ENCODE measurements around the gene MKNK2. TPM values are rescaled to one million over a fixed set of nuclear protein-coding genes. Genes with fewer than 3 reads are reported as not detected.

MKNK2 gene
- total RNA-seq, 1 donor from 2014 or later = 169 TPM

DNA sequence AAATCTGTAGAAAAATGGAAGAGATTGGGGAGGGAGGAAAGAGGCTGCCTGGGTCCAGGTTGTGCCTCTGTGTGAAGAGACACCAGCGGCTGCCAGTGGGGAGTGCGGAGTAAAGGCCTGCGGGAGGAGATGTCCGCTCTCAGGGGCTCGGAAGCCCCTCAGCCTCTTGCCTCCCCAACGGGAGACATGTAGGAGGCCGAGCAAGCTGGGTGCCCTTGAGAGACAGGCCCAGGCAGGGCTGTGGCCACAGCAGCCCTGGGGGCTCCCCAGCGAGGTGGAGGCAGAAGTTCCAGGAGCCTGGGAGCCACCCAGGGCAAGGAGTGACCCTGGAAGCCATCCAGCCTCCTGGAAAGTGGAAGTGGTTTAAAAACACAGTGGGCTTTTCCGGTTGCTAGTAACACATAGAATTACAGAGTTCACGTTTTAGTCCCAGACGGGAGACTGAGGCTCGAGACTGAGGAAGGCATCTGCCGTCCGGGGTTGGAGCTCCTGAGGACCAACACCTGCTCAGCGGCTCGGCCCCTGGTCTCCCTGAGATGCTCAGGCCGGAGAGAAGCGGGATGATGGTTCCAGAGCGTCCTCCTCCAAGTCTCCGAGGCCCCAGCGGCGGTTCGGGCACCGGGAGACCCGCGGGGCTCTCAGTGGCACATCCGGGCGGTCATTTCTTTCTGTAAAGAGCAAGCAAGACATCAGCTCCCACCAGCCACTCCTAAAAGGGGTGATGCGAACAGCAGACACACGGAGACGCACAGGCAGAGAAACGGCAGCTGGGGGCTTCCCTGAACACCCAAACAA lies 21.9 kb upstream of the MKNK2 start:
- Mint-ChIP-seq H3K36me3 (ENCODE audit: low read depth) (peaks cover 63% of the 10 kb centered on the region), H3K27ac (peak overlapping the region; percentile 62), H3K4me3 (no peak overlapping the region), H3K27me3 (no peaks in the 10 kb centered on the region), H3K9me3 (no peaks in the 10 kb centered on the region), H3K4me1 (peaks cover 17% of the 10 kb centered on the region)
- intact Hi-C loops (cut with micrococcal nuclease) = no loop called here
- no peak for DNase-seq

DNA sequence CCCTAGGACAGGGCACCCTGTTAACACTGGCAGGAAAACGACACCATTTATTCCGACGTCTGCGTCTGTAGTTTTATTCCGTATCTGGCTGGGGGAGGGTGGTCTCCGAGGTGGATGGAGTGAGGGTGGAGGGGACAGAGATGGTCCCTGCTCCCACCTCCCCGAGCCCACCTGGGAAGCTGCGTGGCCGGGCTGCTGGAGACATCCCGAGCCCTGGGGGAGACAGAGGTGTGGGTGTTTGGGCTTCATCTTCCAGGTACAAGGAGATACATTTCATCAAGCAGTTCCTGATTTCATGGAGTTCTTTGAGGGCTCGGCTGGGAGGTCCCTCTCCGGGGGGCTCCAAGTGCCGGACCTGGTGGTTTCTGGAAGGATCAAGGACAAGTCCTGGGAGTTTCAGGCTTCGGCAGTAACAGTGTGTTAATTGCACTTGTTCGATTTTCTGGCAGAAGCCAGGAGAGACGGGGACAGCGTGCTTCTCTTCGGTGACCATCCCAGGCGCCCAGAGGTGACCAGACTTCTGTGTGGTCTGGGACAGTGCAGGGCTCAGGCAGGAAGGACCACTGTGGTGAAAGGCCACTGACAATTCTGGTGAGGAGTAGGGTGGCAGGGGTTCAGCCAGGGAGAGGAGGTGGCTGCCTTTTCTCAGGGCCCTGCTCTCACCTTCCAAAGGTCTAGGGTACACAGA lies 20.1 kb upstream of the MKNK2 start:
- H3K4me3 Mint-ChIP-seq = no peak overlapping the region
- no peak for DNase-seq
- intact Hi-C loops (cut with micrococcal nuclease) = no loop called here
- H3K27ac Mint-ChIP-seq = peak overlapping the region; percentile 56
- peaks cover 50% of the 10 kb centered on the region for H3K36me3 Mint-ChIP-seq (ENCODE audit: low read depth)
- no peaks in the 10 kb centered on the region for H3K27me3 Mint-ChIP-seq
- H3K9me3 Mint-ChIP-seq = no peaks in the 10 kb centered on the region
- peaks cover 17% of the 10 kb centered on the region for H3K4me1 Mint-ChIP-seq

DNA sequence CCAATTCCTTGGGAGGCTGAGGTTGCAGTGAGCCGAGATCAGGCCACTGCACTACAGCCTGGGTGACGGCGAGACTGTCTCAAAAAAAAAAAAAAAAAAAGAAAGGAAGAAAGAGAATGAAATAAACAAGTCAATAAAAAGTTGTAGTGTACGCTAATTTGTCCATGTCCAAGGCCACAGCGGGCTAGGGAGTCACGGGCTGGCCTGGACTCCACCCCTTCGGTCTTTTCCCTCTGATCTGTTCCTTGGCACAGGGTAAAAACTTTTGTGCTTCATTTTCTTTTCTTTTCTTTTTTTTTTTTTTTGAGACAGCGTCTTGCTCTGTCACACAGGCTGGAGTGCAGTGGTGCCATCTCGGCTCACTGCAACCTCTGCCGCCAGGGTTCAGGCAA lies 19.4 kb upstream of the MKNK2 start:
- no peaks in the 10 kb centered on the region for H3K9me3 Mint-ChIP-seq
- intact Hi-C loops (cut with micrococcal nuclease) = no loop called here
- H3K36me3 Mint-ChIP-seq (ENCODE audit: low read depth) = peaks cover 46% of the 10 kb centered on the region
- no peak for DNase-seq
- no peak overlapping the region for H3K4me3 Mint-ChIP-seq
- H3K27ac Mint-ChIP-seq = no peak overlapping the region
- H3K27me3 Mint-ChIP-seq = no peaks in the 10 kb centered on the region
- peaks cover 17% of the 10 kb centered on the region for H3K4me1 Mint-ChIP-seq

- peak; percentile 59 for DNase-seq
- H3K36me3 Mint-ChIP-seq (ENCODE audit: low read depth) = peaks cover 11% of the 10 kb centered on the region
- peaks cover 15% of the 10 kb centered on the region for H3K4me1 Mint-ChIP-seq
- no peaks in the 10 kb centered on the region for H3K9me3 Mint-ChIP-seq
- intact Hi-C loops (cut with micrococcal nuclease) = no loop called here
- peak overlapping the region; percentile 29 for H3K27ac Mint-ChIP-seq
- H3K4me3 Mint-ChIP-seq = no peak overlapping the region
- no peaks in the 10 kb centered on the region for H3K27me3 Mint-ChIP-seq
Observed at GRCh38 chr19:2064788-2065524, 13.9 kb upstream of the MKNK2 start.

GRCh38 chr19:2064395-2064787 lies 13.3 kb upstream of the MKNK2 start:
- Mint-ChIP-seq H3K36me3 (ENCODE audit: low read depth) (peaks cover 7% of the 10 kb centered on the region), H3K4me3 (no peak overlapping the region), H3K4me1 (peaks cover 11% of the 10 kb centered on the region), H3K27me3 (no peaks in the 10 kb centered on the region), H3K27ac (peak overlapping the region; percentile 54), H3K9me3 (no peaks in the 10 kb centered on the region)
- DNase-seq = peak; percentile 59
- intact Hi-C loops (cut with micrococcal nuclease) = no loop called here

GRCh38 chr19:2063824-2064223 lies 12.8 kb upstream of the MKNK2 start:
- Mint-ChIP-seq H3K36me3 (ENCODE audit: low read depth) (peaks cover 5% of the 10 kb centered on the region), H3K27me3 (no peaks in the 10 kb centered on the region), H3K9me3 (no peaks in the 10 kb centered on the region), H3K4me1 (peaks cover 14% of the 10 kb centered on the region), H3K4me3 (no peak overlapping the region), H3K27ac (no peak overlapping the region)
- DNase-seq = no peak
- intact Hi-C loops (cut with micrococcal nuclease) = no loop called here

GRCh38 chr19:2062770-2063169 lies 11.7 kb upstream of the MKNK2 start:
- no peak for DNase-seq
- intact Hi-C loops (cut with micrococcal nuclease) = no loop called here
- peaks cover 17% of the 10 kb centered on the region for H3K4me1 Mint-ChIP-seq
- H3K9me3 Mint-ChIP-seq = no peaks in the 10 kb centered on the region
- H3K4me3 Mint-ChIP-seq = peak overlapping the region; percentile 90
- H3K36me3 Mint-ChIP-seq (ENCODE audit: low read depth) = no peaks in the 10 kb centered on the region
- H3K27ac Mint-ChIP-seq = peak overlapping the region; percentile 73
- H3K27me3 Mint-ChIP-seq = no peaks in the 10 kb centered on the region

- H3K4me3 Mint-ChIP-seq = peak overlapping the region; percentile 90
- H3K9me3 Mint-ChIP-seq = no peaks in the 10 kb centered on the region
- intact Hi-C loops (cut with micrococcal nuclease) = no loop called here
- H3K27ac Mint-ChIP-seq = peak overlapping the region; percentile 91
- H3K4me1 Mint-ChIP-seq = peaks cover 17% of the 10 kb centered on the region
- H3K36me3 Mint-ChIP-seq (ENCODE audit: low read depth) = no peaks in the 10 kb centered on the region
- H3K27me3 Mint-ChIP-seq = no peaks in the 10 kb centered on the region
- no peak for DNase-seq
Observed at GRCh38 chr19:2062389-2062729, 11.3 kb upstream of the MKNK2 start.

GRCh38 chr19:2061495-2062388 lies 10.7 kb upstream of the MKNK2 start:
- peak overlapping the region; percentile 91 for H3K27ac Mint-ChIP-seq
- no peaks in the 10 kb centered on the region for H3K9me3 Mint-ChIP-seq
- H3K36me3 Mint-ChIP-seq (ENCODE audit: low read depth) = no peaks in the 10 kb centered on the region
- intact Hi-C loops (cut with micrococcal nuclease) = loop anchor here (1.0 to 2.0 kb wide), 4 partner anchors 19 to 43 kb away; partner anchors contain the start of genes IZUMO4 and MOB3A
- peak; percentile 100 for DNase-seq
- H3K4me3 Mint-ChIP-seq = peak overlapping the region; percentile 90
- peaks cover 20% of the 10 kb centered on the region for H3K4me1 Mint-ChIP-seq
- H3K27me3 Mint-ChIP-seq = no peaks in the 10 kb centered on the region

DNA sequence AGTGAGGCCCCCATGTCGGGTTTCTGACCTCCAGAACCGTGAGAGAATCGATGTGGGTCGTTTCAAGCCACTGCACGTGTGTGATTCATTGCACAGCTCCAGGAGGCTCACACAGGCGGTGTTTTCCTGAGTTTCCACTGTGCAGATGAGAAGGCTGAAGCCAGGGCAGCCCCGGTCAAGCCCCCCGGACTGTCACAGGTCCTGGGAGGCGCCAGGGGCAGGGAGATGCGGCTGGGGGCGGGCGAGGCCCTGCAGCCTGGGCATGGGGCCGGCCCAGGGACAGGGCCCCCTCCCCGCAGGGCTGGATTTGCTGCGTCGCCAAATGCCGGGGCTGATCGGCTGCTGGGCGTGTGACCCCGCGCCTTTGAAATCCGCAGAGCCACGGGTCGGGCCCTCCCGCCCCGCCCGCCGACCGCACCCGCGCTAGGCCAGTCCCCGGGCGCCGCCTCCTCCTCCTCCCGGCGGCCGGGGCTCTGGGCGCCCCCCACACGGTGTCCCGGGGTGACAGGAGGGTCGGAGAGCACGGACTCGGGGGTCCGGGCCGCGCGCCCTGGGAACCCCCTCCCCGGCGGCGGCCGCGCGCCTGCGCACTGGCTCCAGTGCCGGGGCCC lies 9.9 kb upstream of the MKNK2 start:
- DNase-seq = no peak
- H3K4me3 Mint-ChIP-seq = peak overlapping the region; percentile 96
- no peaks in the 10 kb centered on the region for H3K9me3 Mint-ChIP-seq
- peaks cover 24% of the 10 kb centered on the region for H3K4me1 Mint-ChIP-seq
- H3K36me3 Mint-ChIP-seq (ENCODE audit: low read depth) = no peaks in the 10 kb centered on the region
- H3K27ac Mint-ChIP-seq = peak overlapping the region; percentile 98
- H3K27me3 Mint-ChIP-seq = no peaks in the 10 kb centered on the region
- intact Hi-C loops (cut with micrococcal nuclease) = loop anchor here (1.0 to 2.0 kb wide), 5 partner anchors 9 to 42 kb away; partner anchors contain the start of genes IZUMO4 and MOB3A

- DNase-seq = peak; percentile 63
- Mint-ChIP-seq H3K36me3 (ENCODE audit: low read depth) (no peaks in the 10 kb centered on the region), H3K4me3 (peak overlapping the region; percentile 96), H3K27ac (peak overlapping the region; percentile 98), H3K4me1 (peaks cover 34% of the 10 kb centered on the region), H3K9me3 (no peaks in the 10 kb centered on the region), H3K27me3 (no peaks in the 10 kb centered on the region)
- intact Hi-C loops (cut with micrococcal nuclease) = loop anchor here (1.0 to 2.0 kb wide), 2 partner anchors 7 to 41 kb away; no protein-coding TSS in a partner anchor
Observed at GRCh38 chr19:2059422-2060201, 8.6 kb upstream of the MKNK2 start.

Data from activated CD4-positive, alpha-beta T cell treated with anti-CD3 and anti-CD28 coated beads, Interleukin-2, amount 10 ng/mL, durations not matched to agents 24 days and 14 days (primary cell).